Transverse colon (tissue), 4 donors: ENCODE data around the gene PTPN3. TPM values are rescaled to one million over a fixed set of nuclear protein-coding genes. Genes with fewer than 3 reads are reported as not detected.

Source experiments
- DNase-seq: peaks from one replicate; pipeline ENCODE4 v3.0.0-alpha.2; 2019
- H3K27ac ChIP-seq, 4 donors: fragments of 200-600 bp; sonication (generic); 2 replicates each; pipeline ENCODE4 v1.5.1; 2016 to 2018; ENCODE audit warnings: inconsistent platforms in 4 of 4
- H3K27me3 ChIP-seq: fragments of 200-600 bp; sonication (generic); 2 replicates; pipeline ENCODE4 v1.5.1; 2017; ENCODE audit warnings: inconsistent platforms
- H3K36me3 ChIP-seq, 4 donors: fragments of 200-600 bp; sonication (generic); 2 replicates each; pipeline ENCODE4 v1.5.1; 2017 to 2019; ENCODE audit warnings: inconsistent platforms in 4 of 4
- H3K4me1 ChIP-seq, 4 donors: fragments of 200-600 bp; sonication (generic); 2 replicates each; pipeline ENCODE4 v1.5.1; 2017 to 2020; ENCODE audit warnings: inconsistent platforms in 4 of 4
- H3K4me3 ChIP-seq, 4 donors: fragments of 200-600 bp; sonication (generic); 1 replicate in 1 of 4; 2 replicates in 3 of 4; pipeline versions ENCODE4 v1.5.1 to v1.6.1; 2017 to 2019; ENCODE audit warnings: inconsistent platforms in 4 of 4
- H3K9me3 ChIP-seq, 2 donors: fragments of 200-600 bp; sonication (generic); 2 replicates each; pipeline ENCODE4 v1.5.1; 2017 to 2019; ENCODE audit warnings: inconsistent platforms in 2 of 2
- CTCF ChIP-seq, 5 experiments: fragments of 200-600 bp in 3 of 5; fragments of 450-650 bp in 2 of 5; sonication (generic) in 3 of 5; IDR thresholded peaks; 1 replicate in 2 of 5; 2 replicates in 3 of 5; pipeline ENCODE4 v1.5.1; 2016 to 2017; ENCODE audit warnings: antibody characterized with exemption in 5 of 5, inconsistent platforms in 3 of 5, mild to moderate bottlenecking in 2 of 5, moderate library complexity in 1 of 5
- EP300 ChIP-seq: sonication (generic); formaldehyde crosslinking; IDR thresholded peaks from one replicate; pipeline ENCODE4 v1.6.1; 2017; ENCODE audit warnings: antibody characterized with exemption, low read depth
- POLR2A ChIP-seq: fragments of 450-650 bp; IDR thresholded peaks from one replicate; pipeline ENCODE4 v1.6.1; 2016; ENCODE audit warnings: antibody characterized with exemption, mild to moderate bottlenecking, moderate library complexity
- POLR2AphosphoS5 ChIP-seq, 3 donors: sonication (generic); formaldehyde crosslinking; IDR thresholded peaks; one replicate each; pipeline ENCODE4 v1.6.1; 2016; ENCODE audit warnings: antibody characterized with exemption in 3 of 3
- WGBS, 2 donors: methylation state at CpG; one replicate each; pipeline ENCODE4 v1.1.5; 2018; ENCODE audit warnings: low coverage in 1 of 2; 5-methylcytosine and 5-hydroxymethylcytosine counted together
- in situ Hi-C, 4 donors: fragments of 200-750 bp; cut with MboI; loops; one replicate each; pipeline versions ENCODE4 v1.15.0 to v1.15.1; 2017; ENCODE audit warnings: low sequenced_read_pairs in 3 of 4, low pct_ligation_motif_present in 1 of 4, low pct_unique_long_range_greater_than_20kb in 1 of 4
- intact Hi-C: fragments of 100-400 bp; cut with DNase I; formaldehyde crosslinking; loops from one replicate; pipeline ENCODE4 v1.15.1; 2023; ENCODE audit warnings: low total_unique reads
- total RNA-seq, 4 donors: library from RNA; depleted of rRNA; stranded (reverse); fragments of >200 nt; gene quantifications; one replicate each; pipeline ENCODE4 v1.1.0, GENCODE V29; 2016

The PTPN3 gene
- total RNA-seq, 4 donors from 2014 or later = 12.7 to 27.0 (median 18.1) TPM

DNA sequence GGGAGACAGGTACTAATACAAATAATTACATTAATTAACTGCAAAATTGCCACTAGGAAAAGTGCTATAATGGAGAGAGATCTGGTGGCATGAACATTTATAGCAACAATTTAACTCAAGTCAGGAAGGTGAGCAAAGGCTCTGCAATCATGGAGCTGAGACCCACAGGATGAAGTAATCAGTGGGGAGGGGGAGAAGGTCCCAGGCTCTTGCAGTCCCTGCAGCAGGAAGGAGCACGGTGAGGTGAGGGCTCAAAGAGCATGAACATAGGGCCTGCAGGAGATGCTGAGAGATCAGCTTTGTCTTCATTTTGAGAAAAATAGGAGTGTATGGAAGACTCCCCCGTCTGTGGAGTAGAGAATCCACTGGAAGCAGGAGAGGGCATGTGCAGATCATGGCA is 6.5 kb downstream of the PTPN3 start:
- WGBS, 2 donors = 83 to 96% methylated on average over 2 of the region's 2 CpGs
- intact Hi-C loops = no loop called here
- no peak overlapping the region for H3K4me3 ChIP-seq
- peaks cover 0 to 13% (median 6%) of the 10 kb centered on the region in 4 donors for H3K4me1 ChIP-seq
- no peak overlapping the region for H3K27ac ChIP-seq
- in situ Hi-C loops = no loop called here
- H3K36me3 ChIP-seq = no peaks in the 10 kb centered on the region
- H3K9me3 ChIP-seq = no peaks in the 10 kb centered on the region
- TF ChIP-seq CTCF (IDR thresholded peaks at IDR 0.05) (no peak), POLR2A (no peak), EP300 (no peak), POLR2AphosphoS5 (IDR thresholded peaks at IDR 0.05) (no peak)
- H3K27me3 ChIP-seq = peaks cover 8% of the 10 kb centered on the region
- DNase-seq = no peak

DNA sequence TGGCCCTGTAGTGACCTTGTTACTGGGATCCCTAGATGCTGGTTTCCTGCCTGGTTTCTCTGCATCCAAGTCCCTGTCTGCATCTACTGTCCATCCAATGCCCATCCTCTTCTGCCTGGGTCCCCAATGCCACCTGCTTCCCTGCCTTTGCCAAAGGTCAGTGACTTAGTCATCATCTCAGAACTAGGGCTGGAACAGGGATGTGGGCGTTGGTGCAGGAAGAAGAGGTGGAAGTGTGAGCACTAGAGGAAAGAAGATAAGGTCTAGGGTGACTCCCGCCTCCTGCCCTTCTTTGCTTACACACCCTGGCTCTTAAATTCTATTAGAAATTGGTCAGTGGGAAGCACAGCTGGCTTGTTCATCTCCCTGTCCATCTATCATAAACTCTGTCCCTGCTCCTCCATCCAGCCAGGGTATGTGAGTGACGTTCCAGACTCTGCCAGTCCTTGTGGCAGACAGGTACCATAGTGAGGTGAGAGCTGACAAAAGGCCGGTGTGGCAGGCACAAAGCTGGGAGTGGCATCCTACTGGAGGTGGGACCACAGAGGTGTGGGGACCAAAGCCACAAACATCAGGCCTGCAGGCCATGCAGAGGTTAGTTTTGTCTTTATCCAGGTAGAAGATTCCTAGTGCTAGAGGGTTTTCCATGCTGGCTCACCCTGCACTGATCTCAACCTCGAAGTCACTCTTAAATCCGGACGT is 9.2 kb downstream of the PTPN3 start:
- Histone ChIP-seq H3K9me3 (no peaks in the 10 kb centered on the region), H3K27ac (peak overlapping the region in 3 of 4 donors; percentile 37 to 49 (median 42)), H3K4me3 (no peak overlapping the region), H3K36me3 (no peaks in the 10 kb centered on the region), H3K27me3 (no peaks in the 10 kb centered on the region), H3K4me1 (peaks cover 0 to 3% (median 0%) of the 10 kb centered on the region in 4 donors)
- DNase-seq = peak; percentile 52
- in situ Hi-C loops = no loop called here
- intact Hi-C loops = no loop called here
- peak in 1 of 3 donors; percentile 29 for TF ChIP-seq POLR2AphosphoS5 (IDR thresholded peaks at IDR 0.05)
- no peak for TF ChIP-seq CTCF (IDR thresholded peaks at IDR 0.05)
- WGBS, 2 donors = 52 to 70% methylated on average over 3 to 7 of the region's 7 CpGs

GRCh38 chr9:109488351-109488750 is 9.8 kb downstream of the PTPN3 start:
- Histone ChIP-seq H3K27me3 (no peaks in the 10 kb centered on the region), H3K36me3 (no peaks in the 10 kb centered on the region), H3K4me3 (no peak overlapping the region), H3K4me1 (peaks cover 0 to 3% (median 0%) of the 10 kb centered on the region in 4 donors), H3K9me3 (no peaks in the 10 kb centered on the region), H3K27ac (no peak overlapping the region)
- TF ChIP-seq CTCF (IDR thresholded peaks at IDR 0.05) (no peak), POLR2AphosphoS5 (IDR thresholded peaks at IDR 0.05) (no peak), EP300 (no peak), POLR2A (no peak)
- intact Hi-C loops = no loop called here
- in situ Hi-C loops = no loop called here
- 68 to 79% methylated on average over 2 to 4 of the region's 4 CpGs for WGBS, 2 donors
- DNase-seq = no peak

GRCh38 chr9:109487247-109487646 is 10.9 kb downstream of the PTPN3 start:
- H3K4me1 ChIP-seq = peaks cover 0 to 3% (median 0%) of the 10 kb centered on the region in 4 donors
- H3K27ac ChIP-seq = no peak overlapping the region
- H3K36me3 ChIP-seq = no peaks in the 10 kb centered on the region
- TF ChIP-seq POLR2A = no peak
- no peak for TF ChIP-seq CTCF (IDR thresholded peaks at IDR 0.05)
- TF ChIP-seq POLR2AphosphoS5 (IDR thresholded peaks at IDR 0.05) = no peak
- no peak for TF ChIP-seq EP300
- H3K27me3 ChIP-seq = no peaks in the 10 kb centered on the region
- 62% methylated on average over 7 of the region's 7 CpGs; no CpG with 5 or more reads in 1 of the 2 donors for WGBS, 2 donors
- no peaks in the 10 kb centered on the region for H3K9me3 ChIP-seq
- no peak for DNase-seq
- intact Hi-C loops (no loop called here), in situ Hi-C loops (no loop called here)
- no peak overlapping the region for H3K4me3 ChIP-seq
